Suppressor macrophage treated with lipopolysaccharide for 4 hours (primary cell): ENCODE results near the gene CCT6B.

Source experiments
- DNase-seq: peaks from one replicate; pipeline ENCODE4 v3.0.0-alpha.2; 2020

CCT6B gene

DNA sequence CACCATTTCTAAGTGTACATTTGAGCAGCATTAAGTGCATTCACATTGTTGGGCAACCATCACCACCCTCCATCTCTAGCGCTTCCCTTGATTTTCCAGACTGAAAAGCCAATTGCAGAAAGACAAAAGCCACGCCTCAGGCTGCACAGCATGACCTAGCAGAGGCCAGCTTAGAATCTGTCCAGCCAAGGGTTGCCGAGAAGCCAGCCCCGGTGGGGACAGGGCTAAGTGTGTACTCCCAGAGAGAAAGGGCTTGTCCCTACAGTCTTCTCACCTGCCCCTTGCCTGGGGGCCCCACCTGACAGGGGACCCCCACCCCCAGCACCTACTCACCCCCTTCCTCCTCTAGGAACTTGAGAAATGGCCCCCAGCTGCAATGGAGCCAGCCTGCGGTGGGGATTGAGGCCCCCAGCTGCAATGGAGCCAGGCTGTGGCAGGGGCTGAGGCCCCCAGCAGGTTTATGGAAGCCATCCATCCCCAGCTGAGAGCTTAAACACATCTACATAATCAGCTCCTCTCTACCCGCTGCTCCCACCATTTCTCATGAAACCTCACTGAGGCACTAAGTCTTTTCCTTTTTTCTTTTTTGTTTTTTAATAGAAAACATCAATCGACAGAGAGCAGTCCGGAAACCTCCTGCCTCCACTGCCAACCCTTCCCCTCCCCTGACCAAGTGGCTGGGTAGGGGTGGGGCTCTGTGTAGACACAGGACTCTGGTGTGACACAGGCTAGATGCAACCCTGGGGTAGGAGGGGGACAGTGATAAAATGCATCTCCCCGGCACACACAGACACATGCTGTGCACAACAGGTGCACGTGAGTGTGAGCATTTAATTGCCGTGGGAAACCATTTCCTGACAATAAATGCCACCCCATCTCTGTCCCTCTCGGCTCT lies 77.9 kb downstream of the CCT6B start:
- DNase-seq: no peak

DNA sequence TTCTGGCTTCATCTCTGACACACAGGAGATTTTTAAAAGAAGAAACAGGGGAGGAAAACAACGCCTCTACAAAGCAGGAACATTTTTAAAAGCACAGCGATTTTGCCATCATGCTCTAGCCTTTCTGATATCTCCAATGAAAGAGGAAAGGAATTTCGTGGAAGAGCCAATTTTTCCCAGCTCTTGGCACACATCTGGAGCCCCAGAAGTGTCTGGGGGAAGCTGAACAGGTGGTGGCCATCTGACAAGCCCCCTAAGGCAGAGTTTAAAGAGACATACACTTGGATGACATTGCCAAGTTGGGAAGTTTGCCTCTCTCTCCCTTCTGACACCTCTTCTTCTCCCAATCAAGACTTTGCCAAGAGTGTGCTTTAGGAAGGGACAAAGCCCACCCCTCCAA lies 82.1 kb downstream of the CCT6B start:
- no peak for DNase-seq
